PFSK-1 (cell line): Measurements from ENCODE around the gene SEPSECS.

Experiments used
- REST ChIP-seq, 2 experiments: IDR thresholded peaks; 2 replicates each; pipeline versions ENCODE4 v1.6.1 to v1.8.0; 2011 to 2012; ENCODE audit warnings: low read depth in 2 of 2, low read length in 2 of 2, control low read depth in 1 of 2, inconsistent platforms in 1 of 2, mild to moderate bottlenecking in 1 of 2, moderate library complexity in 1 of 2; ENCODE audit not compliant: insufficient read depth in 1 of 2
- TAF1 ChIP-seq: IDR thresholded peaks from 2 replicates; pipeline ENCODE4 v1.6.1; 2012; ENCODE audit warnings: low read length, control low read depth, borderline replicate concordance; ENCODE audit not compliant: insufficient read depth

GRCh38 chr4:25123236-25123635 lies 37.0 kb downstream of the SEPSECS start:
- TF ChIP-seq TAF1 (no peak), REST (IDR thresholded peaks at IDR 0.05; ENCODE audit: insufficient read depth in 1 of 2, low read depth in 2 of 2, low read length in 2 of 2) (no peak)
